NB4 (cell line): ENCODE measurements around the gene CHI3L1.

ENCODE experiments used
- CTCF ChIP-seq: IDR thresholded peaks from one replicate; pipeline ENCODE4 v1.5.1; 2012; ENCODE audit warnings: low read depth, low read length
- MAX ChIP-seq: IDR thresholded peaks from 2 replicates; pipeline ENCODE4 v1.6.1; 2011; ENCODE audit warnings: low read depth, low read length
- MYC ChIP-seq: IDR thresholded peaks from 2 replicates; pipeline ENCODE4 v1.6.1; 2011; ENCODE audit warnings: low read depth, low read length

GRCh38 chr1:203207751-203208150 is 21.2 kb upstream of the CHI3L1 start:
- no peak for TF ChIP-seq MYC
- TF ChIP-seq CTCF, result no peak
- TF ChIP-seq MAX, result no peak
